Smooth muscle cell of the brain vasculature (primary cell): ENCODE results near the gene PCSK5.
A peak's percentile ranks its signal among the peaks of the same experiment; 100 is the strongest.

Source experiments
- DNase-seq: peaks from one replicate; pipeline ENCODE4 v3.0.0-alpha.2; 2012; ENCODE audit warnings: low read depth, low spot score

PCSK5 gene

GRCh38 chr9:76394195-76394959, 503.9 kb downstream of the PCSK5 start, which contains the start of gene RFK:
Gene RFK, minus strand, starts transcription at chr9:76394426. Its CDS starts 255 bp downstream, at chr9:76394171.
- peak; percentile 77 for DNase-seq

GRCh38 chr9:76394960-76395252, 504.4 kb downstream of the PCSK5 start:
- DNase-seq = no peak

- no peak for DNase-seq
Observed at GRCh38 chr9:76395381-76395780, 504.9 kb downstream of the PCSK5 start.

GRCh38 chr9:76396144-76396543, 505.7 kb downstream of the PCSK5 start:
- no peak for DNase-seq

GRCh38 chr9:76396597-76396996, 506.1 kb downstream of the PCSK5 start:
- no peak for DNase-seq

- no peak for DNase-seq
Observed at GRCh38 chr9:76399856-76400255, 509.4 kb downstream of the PCSK5 start.

- DNase-seq = no peak
Observed at GRCh38 chr9:76400534-76401096, 510.1 kb downstream of the PCSK5 start.

- DNase-seq = no peak
Observed at GRCh38 chr9:76401176-76401575, 510.7 kb downstream of the PCSK5 start.

GRCh38 chr9:76401580-76402354, 511.3 kb downstream of the PCSK5 start:
- DNase-seq = no peak

GRCh38 chr9:76403352-76403751, 512.9 kb downstream of the PCSK5 start:
- peak; percentile 44 for DNase-seq

GRCh38 chr9:76404401-76404800, 513.9 kb downstream of the PCSK5 start:
- DNase-seq = no peak

- no peak for DNase-seq
Observed at GRCh38 chr9:76405340-76405739, 514.9 kb downstream of the PCSK5 start.

- DNase-seq = no peak
Observed at GRCh38 chr9:76405868-76406267, 515.4 kb downstream of the PCSK5 start.
